GM12878 (cell line): ENCODE results near the gene TMEM91. TPM values are rescaled to one million over a fixed set of nuclear protein-coding genes. Genes with fewer than 3 reads are reported as not detected.

Source experiments
- ATAC-seq: fragments of 200-7000 bp; cut with Tn5 transposase; 3 replicates; pipeline ENCODE4 v1.9.1; 2020; ENCODE audit warnings: mild to moderate bottlenecking, moderate library complexity
- BruUV-seq: library from RNA; stranded (reverse); fragments of 400-500 nt; replicated peaks from 2 replicates; lab custom pipeline; 2021; lab: Mats Ljungman, UMichigan
- CTCF ChIA-PET: fragments of 300-600 bp; sonication (Branson Sonifier 250); formaldehyde crosslinking; extraction: SDS; loops from one replicate; lab custom pipeline; 2021; ENCODE audit warnings: inconsistent platforms; lab: Yijun Ruan, JAX
- POLR2A ChIA-PET: fragments of 350-600 bp; formaldehyde crosslinking; extraction: SDS; loops from one replicate; lab custom pipeline; 2021; ENCODE audit warnings: inconsistent platforms; lab: Charles Lee
- RAD21 ChIA-PET: fragments of 300-600 bp; sonication (Branson Sonifier 250); formaldehyde crosslinking; loops from one replicate; lab custom pipeline; 2023; ENCODE audit warnings: antibody characterized with exemption; ENCODE audit not compliant: unreplicated experiment; lab: Charles Lee
- SMC1A ChIA-PET: fragments of 300-600 bp; sonication (Branson Sonifier 250); formaldehyde crosslinking; loops from one replicate; lab custom pipeline; 2023; ENCODE audit not compliant: unreplicated experiment, uncharacterized antibody; lab: Charles Lee
- DNase-seq: peaks from one replicate; pipeline ENCODE4 v3.0.0-alpha.2; 2011; ENCODE audit warnings: low read depth, low spot score
- FAIRE-seq: peaks from 3 replicates; lab custom pipeline; 2011; peaks lifted over from hg19 to GRCh38; lab: Jason Lieb, UNC
- H2AFZ ChIP-seq: 2 replicates; pipeline ENCODE4 v1.6.0; 2011; ENCODE audit warnings: low read depth, low read length, control low read depth; ENCODE audit not compliant: control insufficient read depth
- H3K27ac ChIP-seq: 2 replicates; pipeline ENCODE4 v1.5.1; 2011; ENCODE audit warnings: control low read depth; ENCODE audit not compliant: control insufficient read depth, insufficient read depth
- H3K27me3 ChIP-seq, 2 experiments: replicated peaks in 1 of 2; 2 replicates each; pipeline versions ENCODE4 v1.6.0 to v1.6.1; 2011; ENCODE audit warnings: low read length in 1 of 2; ENCODE audit not compliant: control insufficient read depth in 2 of 2, insufficient read depth in 2 of 2
- H3K36me3 ChIP-seq, 2 experiments: 2 replicates each; pipeline ENCODE4 v1.5.1; 2011; ENCODE audit warnings: low read length in 1 of 2; ENCODE audit not compliant: control insufficient read depth in 2 of 2, insufficient read depth in 2 of 2
- H3K4me1 ChIP-seq: 2 replicates; pipeline ENCODE4 v1.6.1; 2011; ENCODE audit warnings: mild to moderate bottlenecking, low read length, moderate library complexity, mixed read lengths; ENCODE audit not compliant: control insufficient read depth, insufficient read depth
- H3K4me2 ChIP-seq: 2 replicates; pipeline ENCODE4 v1.6.0; 2011; ENCODE audit warnings: control low read depth; ENCODE audit not compliant: control insufficient read depth, insufficient read depth
- H3K4me3 ChIP-seq: fragments of 200-600 bp; sonication (generic); 2 replicates; pipeline ENCODE4 v1.5.1; 2016
- H3K79me2 ChIP-seq: 2 replicates; pipeline ENCODE4 v1.6.0; 2011; ENCODE audit warnings: low read length; ENCODE audit not compliant: control insufficient read depth, insufficient read depth
- H3K9ac ChIP-seq: 2 replicates; pipeline ENCODE4 v1.8.0; 2011; ENCODE audit warnings: low read length, control low read depth, mixed read lengths; ENCODE audit not compliant: control insufficient read depth, insufficient read depth
- H3K9me3 ChIP-seq: replicated peaks from 3 replicates; pipeline ENCODE4 v1.5.1; 2011; ENCODE audit warnings: mild to moderate bottlenecking, low read length; ENCODE audit not compliant: control insufficient read depth, insufficient read depth
- H4K20me1 ChIP-seq: 2 replicates; pipeline ENCODE4 v1.6.0; 2011; ENCODE audit not compliant: control insufficient read depth, insufficient read depth
- CREB1 ChIP-seq: IDR thresholded peaks from 2 replicates; pipeline ENCODE4 v1.6.1; 2012; ENCODE audit warnings: low read depth, mild to moderate bottlenecking, inconsistent platforms
- CREM ChIP-seq: IDR thresholded peaks from 2 replicates; pipeline ENCODE4 v1.6.1; 2014; ENCODE audit warnings: antibody characterized with exemption, low read depth
- IKZF1 ChIP-seq: fragments of 450-650 bp; conservative IDR thresholded peaks from 2 replicates; pipeline ENCODE4 v1.6.1; 2017; ENCODE audit warnings: antibody characterized with exemption, mild to moderate bottlenecking
- SMC3 ChIP-seq: IDR thresholded peaks from 2 replicates; pipeline ENCODE4 v1.6.1; 2011; ENCODE audit warnings: low read length, improper control_type of control experiment, borderline replicate concordance
- TBL1XR1 ChIP-seq: IDR thresholded peaks from 2 replicates; pipeline ENCODE4 v1.6.1; 2012; ENCODE audit warnings: low read depth, low read length, improper control_type of control experiment
- TCF12 ChIP-seq: IDR thresholded peaks from 2 replicates; pipeline ENCODE4 v1.6.1; 2011; ENCODE audit warnings: low read depth, mild to moderate bottlenecking, low read length
- WGBS: methylation state at CpG from one replicate; pipeline ENCODE4 v1.1.6; 2016; ENCODE audit warnings: low lambda C conversion rate; ENCODE audit not compliant: insufficient replicate concordance, insufficient coverage; ENCODE audit errors: missing lambda C conversion rate; 5-methylcytosine and 5-hydroxymethylcytosine counted together
- in situ Hi-C: fragments of 300-500 bp; cut with MboI; formaldehyde crosslinking; loops from 9 replicates; pipeline ENCODE4 v1.14.3; 2018; ENCODE audit warnings: mixed read lengths
- intact Hi-C: fragments of 100-400 bp; cut with micrococcal nuclease; formaldehyde crosslinking; loops from one replicate; pipeline ENCODE4 v1.14.2; 2022; ENCODE audit not compliant: unreplicated experiment
- polyA plus RNA-seq, 11 experiments: library from polyadenylated mRNA; depleted of rRNA in 4 of 11; unstranded in 6 of 11; stranded (reverse) in 5 of 11; fragments of >200 nt; fragmentation: Nextera tagmentation in 4 of 11; fragmentation: Illumina TruSeq in 1 of 11; extraction: Ambion mirVana in 4 of 11; extraction: Trizol in 1 of 11; gene quantifications; 1 replicate in 1 of 11; 2 replicates in 10 of 11; pipeline versions ENCODE4 v1.2.1 to v1.2.3, GENCODE V29; 2011 to 2016; ENCODE audit warnings: inconsistent platforms in 2 of 11, missing spikeins in 2 of 11, low read depth in 1 of 11
- total RNA-seq, 4 experiments: library from RNA; depleted of rRNA in 3 of 4; stranded (reverse); fragments of >200 nt in 3 of 4; fragmentation: Illumina TruSeq in 1 of 4; extraction: Trizol in 1 of 4; gene quantifications; 2 replicates each; pipeline versions ENCODE4 v1.2.1 to v1.2.3, GENCODE V29; 2013 to 2021
- TF ChIP-seq, protein P1 (sequence below): fragments of 450-650 bp; IDR thresholded peaks from 2 replicates; pipeline ENCODE4 v1.6.1; 2016; ENCODE audit warnings: mild to moderate bottlenecking, moderate library complexity, borderline replicate concordance
- TF ChIP-seq, protein P2 (sequence below): fragments of 450-650 bp; IDR thresholded peaks from 2 replicates; pipeline ENCODE4 v1.6.1; 2017; ENCODE audit warnings: borderline replicate concordance
- TF ChIP-seq, protein P3 (sequence below): fragments of 450-650 bp; IDR thresholded peaks from 2 replicates; pipeline ENCODE4 v1.6.1; 2016; ENCODE audit warnings: mild to moderate bottlenecking
- TF ChIP-seq, protein P4 (sequence below): fragments of 450-650 bp; formaldehyde crosslinking; IDR thresholded peaks from 2 replicates; pipeline ENCODE4 v1.4.0; 2022; ENCODE audit warnings: mild to moderate bottlenecking, moderate library complexity

TMEM91 gene
- total and polyA plus RNA-seq, 10 of the 15 experiments (the other 5 are each of a cell fraction or from before 2014, with no cell fraction given), result 1.5 to 5.5 (median 2.7) TPM

DNA sequence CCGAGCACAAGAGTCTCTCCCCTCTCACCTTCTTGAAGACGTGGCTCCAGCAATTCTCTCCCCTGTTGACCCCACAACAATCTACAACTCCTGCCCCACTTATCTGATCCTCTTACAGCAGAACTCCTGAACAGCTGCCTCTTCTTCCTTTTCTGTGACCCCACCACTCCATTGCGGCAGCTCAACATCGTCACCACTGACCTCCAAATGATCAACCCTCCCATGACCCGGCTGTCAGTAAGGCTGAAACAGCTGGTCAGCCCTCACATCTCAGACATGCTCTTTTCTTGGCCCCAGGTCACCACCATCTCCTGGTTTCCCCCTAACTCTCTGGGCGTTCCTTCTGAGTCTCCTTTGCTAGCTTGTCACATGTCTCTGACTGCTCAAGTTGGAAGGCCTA, 19.0 kb downstream of the TMEM91 start:
- no TSS peak for BruUV-seq
- intact Hi-C loops, result loop anchor here (5.0 kb wide), 1 partner anchor 133 kb away; the partner anchor contains the start of gene HNRNPUL1
- H2AFZ ChIP-seq, result peak overlapping the region; percentile 23; the same call in 1 of the 2 replicates
- H4K20me1 ChIP-seq, result no peaks in the 10 kb centered on the region
- RAD21 ChIA-PET, result interaction anchor here (0.8 to 0.9 kb wide), 2 partner anchors 28 to 30 kb away, joined by 3 to 4 read pairs; no protein-coding TSS in a partner anchor
- no peak for DNase-seq
- peaks cover 59% of the 10 kb centered on the region for H3K79me2 ChIP-seq
- peaks cover 10 to 14% of the 10 kb centered on the region in 2 experiments; a peak in 3 of 4 replicates for H3K36me3 ChIP-seq
- POLR2A ChIA-PET, result interaction anchor here (1.5 kb wide), 1 partner anchor 43 kb away, joined by 9 read pairs; the partner anchor contains the start of gene TGFB1
- H3K9me3 ChIP-seq, result no peaks in the 10 kb centered on the region
- peaks cover 21% of the 10 kb centered on the region for H3K4me1 ChIP-seq
- peak overlapping the region; percentile 82 for H3K27ac ChIP-seq
- H3K4me2 ChIP-seq, result peak overlapping the region; percentile 89
- SMC1A ChIA-PET, result interaction anchor here (0.8 to 1.6 kb wide), 2 partner anchors 44 to 54 kb away, joined by 3 read pairs; no protein-coding TSS in a partner anchor
- 42% methylated on average over 6 of the region's 6 CpGs for WGBS
- H3K9ac ChIP-seq, result peak overlapping the region; percentile 69
- H3K27me3 ChIP-seq, result no peaks in the 10 kb centered on the region
- peak; percentile 40; the same call in 1 of the 2 replicates for TF ChIP-seq TCF12
- 0 out of 2 replicates have a peak, but pooled peaks have one; percentile 7 for TF ChIP-seq IKZF1
- TF ChIP-seq, protein P1, sequence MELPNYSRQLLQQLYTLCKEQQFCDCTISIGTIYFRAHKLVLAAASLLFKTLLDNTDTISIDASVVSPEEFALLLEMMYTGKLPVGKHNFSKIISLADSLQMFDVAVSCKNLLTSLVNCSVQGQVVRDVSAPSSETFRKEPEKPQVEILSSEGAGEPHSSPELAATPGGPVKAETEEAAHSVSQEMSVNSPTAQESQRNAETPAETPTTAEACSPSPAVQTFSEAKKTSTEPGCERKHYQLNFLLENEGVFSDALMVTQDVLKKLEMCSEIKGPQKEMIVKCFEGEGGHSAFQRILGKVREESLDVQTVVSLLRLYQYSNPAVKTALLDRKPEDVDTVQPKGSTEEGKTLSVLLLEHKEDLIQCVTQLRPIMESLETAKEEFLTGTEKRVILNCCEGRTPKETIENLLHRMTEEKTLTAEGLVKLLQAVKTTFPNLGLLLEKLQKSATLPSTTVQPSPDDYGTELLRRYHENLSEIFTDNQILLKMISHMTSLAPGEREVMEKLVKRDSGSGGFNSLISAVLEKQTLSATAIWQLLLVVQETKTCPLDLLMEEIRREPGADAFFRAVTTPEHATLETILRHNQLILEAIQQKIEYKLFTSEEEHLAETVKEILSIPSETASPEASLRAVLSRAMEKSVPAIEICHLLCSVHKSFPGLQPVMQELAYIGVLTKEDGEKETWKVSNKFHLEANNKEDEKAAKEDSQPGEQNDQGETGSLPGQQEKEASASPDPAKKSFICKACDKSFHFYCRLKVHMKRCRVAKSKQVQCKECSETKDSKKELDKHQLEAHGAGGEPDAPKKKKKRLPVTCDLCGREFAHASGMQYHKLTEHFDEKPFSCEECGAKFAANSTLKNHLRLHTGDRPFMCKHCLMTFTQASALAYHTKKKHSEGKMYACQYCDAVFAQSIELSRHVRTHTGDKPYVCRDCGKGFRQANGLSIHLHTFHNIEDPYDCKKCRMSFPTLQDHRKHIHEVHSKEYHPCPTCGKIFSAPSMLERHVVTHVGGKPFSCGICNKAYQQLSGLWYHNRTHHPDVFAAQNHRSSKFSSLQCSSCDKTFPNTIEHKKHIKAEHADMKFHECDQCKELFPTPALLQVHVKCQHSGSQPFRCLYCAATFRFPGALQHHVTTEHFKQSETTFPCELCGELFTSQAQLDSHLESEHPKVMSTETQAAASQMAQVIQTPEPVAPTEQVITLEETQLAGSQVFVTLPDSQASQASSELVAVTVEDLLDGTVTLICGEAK, result no peak
- TF ChIP-seq, protein P2, sequence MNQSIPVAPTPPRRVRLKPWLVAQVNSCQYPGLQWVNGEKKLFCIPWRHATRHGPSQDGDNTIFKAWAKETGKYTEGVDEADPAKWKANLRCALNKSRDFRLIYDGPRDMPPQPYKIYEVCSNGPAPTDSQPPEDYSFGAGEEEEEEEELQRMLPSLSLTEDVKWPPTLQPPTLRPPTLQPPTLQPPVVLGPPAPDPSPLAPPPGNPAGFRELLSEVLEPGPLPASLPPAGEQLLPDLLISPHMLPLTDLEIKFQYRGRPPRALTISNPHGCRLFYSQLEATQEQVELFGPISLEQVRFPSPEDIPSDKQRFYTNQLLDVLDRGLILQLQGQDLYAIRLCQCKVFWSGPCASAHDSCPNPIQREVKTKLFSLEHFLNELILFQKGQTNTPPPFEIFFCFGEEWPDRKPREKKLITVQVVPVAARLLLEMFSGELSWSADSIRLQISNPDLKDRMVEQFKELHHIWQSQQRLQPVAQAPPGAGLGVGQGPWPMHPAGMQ, result no peak
- no peak for TF ChIP-seq SMC3
- no peak for TF ChIP-seq CREB1
- TF ChIP-seq, protein P3, sequence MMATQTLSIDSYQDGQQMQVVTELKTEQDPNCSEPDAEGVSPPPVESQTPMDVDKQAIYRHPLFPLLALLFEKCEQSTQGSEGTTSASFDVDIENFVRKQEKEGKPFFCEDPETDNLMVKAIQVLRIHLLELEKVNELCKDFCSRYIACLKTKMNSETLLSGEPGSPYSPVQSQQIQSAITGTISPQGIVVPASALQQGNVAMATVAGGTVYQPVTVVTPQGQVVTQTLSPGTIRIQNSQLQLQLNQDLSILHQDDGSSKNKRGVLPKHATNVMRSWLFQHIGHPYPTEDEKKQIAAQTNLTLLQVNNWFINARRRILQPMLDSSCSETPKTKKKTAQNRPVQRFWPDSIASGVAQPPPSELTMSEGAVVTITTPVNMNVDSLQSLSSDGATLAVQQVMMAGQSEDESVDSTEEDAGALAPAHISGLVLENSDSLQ, result peak; percentile 24; the same call in 1 of the 2 replicates
- TF ChIP-seq, protein P4, sequence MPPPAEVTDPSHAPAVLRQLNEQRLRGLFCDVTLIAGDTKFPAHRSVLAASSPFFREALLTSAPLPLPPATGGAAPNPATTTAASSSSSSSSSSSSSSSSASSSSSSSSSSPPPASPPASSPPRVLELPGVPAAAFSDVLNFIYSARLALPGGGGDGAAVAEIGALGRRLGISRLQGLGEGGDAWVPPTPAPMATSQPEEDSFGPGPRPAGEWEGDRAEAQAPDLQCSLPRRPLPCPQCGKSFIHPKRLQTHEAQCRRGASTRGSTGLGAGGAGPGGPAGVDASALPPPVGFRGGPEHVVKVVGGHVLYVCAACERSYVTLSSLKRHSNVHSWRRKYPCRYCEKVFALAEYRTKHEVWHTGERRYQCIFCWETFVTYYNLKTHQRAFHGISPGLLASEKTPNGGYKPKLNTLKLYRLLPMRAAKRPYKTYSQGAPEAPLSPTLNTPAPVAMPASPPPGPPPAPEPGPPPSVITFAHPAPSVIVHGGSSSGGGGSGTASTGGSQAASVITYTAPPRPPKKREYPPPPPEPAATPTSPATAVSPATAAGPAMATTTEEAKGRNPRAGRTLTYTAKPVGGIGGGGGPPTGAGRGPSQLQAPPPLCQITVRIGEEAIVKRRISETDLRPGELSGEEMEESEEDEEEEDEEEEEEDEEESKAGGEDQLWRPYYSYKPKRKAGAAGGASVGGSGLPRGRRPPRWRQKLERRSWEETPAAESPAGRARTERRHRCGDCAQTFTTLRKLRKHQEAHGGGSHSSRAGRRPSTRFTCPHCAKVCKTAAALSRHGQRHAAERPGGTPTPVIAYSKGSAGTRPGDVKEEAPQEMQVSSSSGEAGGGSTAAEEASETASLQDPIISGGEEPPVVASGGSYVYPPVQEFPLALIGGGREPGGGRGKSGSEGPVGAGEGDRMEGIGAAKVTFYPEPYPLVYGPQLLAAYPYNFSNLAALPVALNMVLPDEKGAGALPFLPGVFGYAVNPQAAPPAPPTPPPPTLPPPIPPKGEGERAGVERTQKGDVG, result no peak
- no peak for TF ChIP-seq CREM
- TF ChIP-seq TBL1XR1, result no peak
- FAIRE-seq, result no peak
- CTCF ChIA-PET, result interaction anchor here (1.0 to 1.6 kb wide), 4 partner anchors 26 to 73 kb away, joined by 3 to 7 read pairs (median 4); partner anchors contain the start of gene B9D2
- peak overlapping the region; percentile 80 for H3K4me3 ChIP-seq
- in situ Hi-C loops, result no loop called here
- ATAC-seq, result peak; percentile 38
